Activated T-helper 1 cell treated with Interleukin-2 at 50 U/mL for 16 hours (primary cell): Measurements from ENCODE around the gene NAALAD2.
"Not testable (repeated sequence)": the region's sequence is repeated elsewhere in the genome, so short reads cannot be mapped to it uniquely, and the experiment has no call there.

Source experiments
- DNase-seq: peaks from one replicate; pipeline ENCODE4 v3.0.0-alpha.2; 2020; ENCODE audit warnings: low read depth

Gene NAALAD2

DNA sequence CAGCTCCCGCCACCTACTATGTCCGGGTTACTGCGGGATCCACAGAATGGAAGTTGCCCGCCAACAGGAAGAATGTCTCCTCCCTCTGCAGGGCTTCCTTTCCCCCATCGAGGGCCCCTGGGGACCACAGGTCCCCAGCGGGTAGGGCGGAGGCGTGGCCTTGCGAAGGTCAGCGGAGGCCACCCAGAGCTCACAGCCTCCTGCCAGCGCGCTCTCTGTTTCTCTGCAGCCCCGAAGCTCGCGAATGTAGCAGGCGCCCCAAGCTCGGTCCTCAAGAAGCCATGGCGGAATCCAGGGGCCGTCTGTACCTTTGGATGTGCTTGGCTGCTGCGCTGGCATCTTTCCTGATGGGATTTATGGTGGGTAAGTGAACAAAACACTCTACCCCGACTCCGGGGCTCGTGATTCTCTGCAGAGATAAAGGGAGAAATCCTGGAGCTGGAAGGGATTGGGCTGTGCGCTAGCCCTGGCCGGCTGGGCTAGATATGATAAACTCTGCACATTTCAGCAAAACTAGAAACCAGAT, at the start of gene NAALAD2:
Gene NAALAD2 (plus strand): TSS at position 186 of the 526 bp plus-strand sequence. CDS start 96 bp downstream, at position 282.
- no peak for DNase-seq

GRCh38 chr11:90085650-90086049, 48.8 kb upstream of the NAALAD2 start, which contains the start of gene UBTFL1:
TSS of gene UBTFL1 (plus strand) at chr11:90085950. CDS start at chr11:90085950, 0 bp downstream.
- not testable (repeated sequence) for DNase-seq

GRCh38 chr11:90088731-90089130, 45.7 kb upstream of the NAALAD2 start:
- not testable (repeated sequence) for DNase-seq

DNA sequence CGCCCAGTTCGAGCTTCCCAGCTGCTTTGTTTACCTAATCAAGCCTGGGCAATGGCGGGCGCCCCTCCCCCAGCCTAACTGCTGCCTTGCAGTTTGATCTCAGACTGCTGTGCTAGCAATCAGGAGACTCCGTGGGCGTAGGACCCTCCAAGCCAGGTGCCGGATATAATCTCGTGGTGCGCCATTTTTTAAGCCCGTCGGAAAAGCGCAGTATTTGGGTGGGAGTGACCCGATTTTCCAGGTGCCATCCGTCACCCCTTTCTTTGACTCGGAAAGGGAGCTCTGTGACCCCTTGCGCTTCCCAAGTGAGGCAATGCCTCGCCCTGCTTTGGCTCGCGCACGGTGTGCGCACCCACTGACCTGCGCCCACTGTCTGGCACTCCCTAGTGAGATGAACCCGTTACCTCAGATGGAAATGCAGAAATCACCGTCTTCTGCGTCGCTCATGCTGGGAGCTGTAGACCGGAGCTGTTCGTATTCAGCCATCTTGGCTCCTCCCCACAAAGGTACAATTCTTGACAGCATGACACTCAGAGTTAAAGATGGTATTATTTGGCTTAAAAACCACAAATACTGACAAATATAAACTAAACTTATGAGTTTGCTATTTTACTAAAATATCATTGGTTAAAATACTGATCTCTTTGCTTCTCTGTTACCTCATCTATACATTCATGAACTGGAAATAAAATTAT, 39.1 kb upstream of the NAALAD2 start:
- not testable (repeated sequence) for DNase-seq

- DNase-seq: not testable (repeated sequence)
These were observed 36.2 kb upstream of the NAALAD2 start for GRCh38 chr11:90098261-90098660.

GRCh38 chr11:90100431-90100830, 34.0 kb upstream of the NAALAD2 start:
- DNase-seq: no peak

GRCh38 chr11:90113541-90113940, 20.9 kb upstream of the NAALAD2 start:
- DNase-seq: no peak

- DNase-seq: no peak
These were observed 14.3 kb upstream of the NAALAD2 start for GRCh38 chr11:90120191-90120590.

DNA sequence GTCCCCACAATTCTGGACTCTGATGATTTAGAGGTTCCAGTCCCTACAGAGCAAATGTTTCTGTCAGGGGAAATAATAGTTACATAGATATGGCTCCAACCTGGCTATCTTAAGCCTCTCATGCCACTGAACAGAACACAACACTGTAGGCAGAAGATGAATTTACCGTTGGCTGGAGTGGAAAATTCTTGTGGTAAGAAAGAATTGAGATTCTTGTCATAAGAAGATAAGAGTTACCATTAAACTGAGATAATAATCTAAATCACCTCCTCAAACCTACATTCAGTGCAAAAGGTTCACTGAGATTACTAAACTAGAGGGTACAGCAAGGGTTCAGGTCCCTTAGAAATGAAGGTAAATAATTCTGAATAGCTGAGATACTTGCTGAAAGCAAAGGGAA, 10.1 kb upstream of the NAALAD2 start:
- DNase-seq: no peak

- no peak for DNase-seq
These were observed 9.5 kb upstream of the NAALAD2 start for GRCh38 chr11:90124946-90125345.

DNA sequence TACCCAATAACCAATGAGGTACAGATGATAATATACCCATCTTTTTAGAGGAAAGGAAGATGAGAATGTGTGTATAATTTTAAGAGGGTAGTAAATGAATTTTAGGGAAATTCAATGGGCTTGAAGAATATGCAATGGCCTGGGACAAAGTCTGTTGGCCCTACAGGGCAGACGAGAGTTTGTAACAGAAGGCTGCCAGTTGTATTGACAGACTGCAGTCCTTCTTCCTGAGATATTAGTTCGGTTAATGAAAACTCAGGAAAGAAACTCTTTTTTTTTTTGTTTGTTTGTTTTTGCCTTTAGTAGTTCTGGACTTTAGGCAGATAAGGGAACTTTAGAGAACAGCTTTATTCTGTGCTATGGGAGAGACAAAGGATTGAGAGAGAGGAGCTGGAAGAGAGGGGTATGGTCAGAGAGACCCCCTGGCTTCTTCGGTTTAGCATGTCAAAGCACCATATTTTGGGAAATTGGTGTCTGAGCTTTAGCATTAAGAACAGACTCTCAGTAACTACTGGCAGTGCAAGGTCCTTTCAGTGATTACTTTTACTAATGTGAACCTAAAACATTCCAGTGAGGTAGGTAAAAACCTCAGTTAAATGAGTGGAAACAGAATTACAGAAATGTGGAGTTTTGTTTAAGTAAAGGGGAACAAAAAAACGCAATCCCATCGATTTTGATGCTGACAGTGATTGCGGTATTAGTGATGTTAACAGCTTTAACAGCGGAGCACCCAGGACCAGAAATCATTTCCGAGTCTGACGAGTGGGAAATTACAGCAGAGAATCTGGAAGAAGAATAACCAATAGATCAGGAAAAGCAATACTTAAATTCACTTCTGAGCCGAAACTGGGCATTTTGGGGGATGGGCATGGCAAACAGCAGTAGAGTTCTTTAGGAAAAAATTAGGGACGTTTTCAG, 644 bp upstream of the NAALAD2 start:
- DNase-seq: no peak

GRCh38 chr11:90135016-90135415, 553 bp downstream of the NAALAD2 start:
- no peak for DNase-seq

DNA sequence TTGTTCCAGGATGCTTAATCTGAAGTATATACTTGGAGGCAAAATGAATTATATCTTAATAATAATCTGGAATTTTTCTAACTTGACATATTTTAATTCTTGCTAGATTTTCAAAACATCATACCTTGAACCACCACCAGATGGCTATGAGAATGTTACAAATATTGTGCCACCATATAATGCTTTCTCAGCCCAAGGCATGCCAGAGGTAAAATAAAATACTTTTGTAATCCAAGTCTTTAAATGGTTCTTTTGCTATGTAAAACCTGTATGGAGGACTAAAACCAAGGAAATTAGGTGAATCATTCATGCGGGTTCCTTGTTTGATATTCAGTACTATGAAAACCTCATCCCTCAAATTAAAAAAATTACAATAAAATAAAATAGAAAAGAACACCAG, 14.4 kb downstream of the NAALAD2 start:
- no peak for DNase-seq

DNA sequence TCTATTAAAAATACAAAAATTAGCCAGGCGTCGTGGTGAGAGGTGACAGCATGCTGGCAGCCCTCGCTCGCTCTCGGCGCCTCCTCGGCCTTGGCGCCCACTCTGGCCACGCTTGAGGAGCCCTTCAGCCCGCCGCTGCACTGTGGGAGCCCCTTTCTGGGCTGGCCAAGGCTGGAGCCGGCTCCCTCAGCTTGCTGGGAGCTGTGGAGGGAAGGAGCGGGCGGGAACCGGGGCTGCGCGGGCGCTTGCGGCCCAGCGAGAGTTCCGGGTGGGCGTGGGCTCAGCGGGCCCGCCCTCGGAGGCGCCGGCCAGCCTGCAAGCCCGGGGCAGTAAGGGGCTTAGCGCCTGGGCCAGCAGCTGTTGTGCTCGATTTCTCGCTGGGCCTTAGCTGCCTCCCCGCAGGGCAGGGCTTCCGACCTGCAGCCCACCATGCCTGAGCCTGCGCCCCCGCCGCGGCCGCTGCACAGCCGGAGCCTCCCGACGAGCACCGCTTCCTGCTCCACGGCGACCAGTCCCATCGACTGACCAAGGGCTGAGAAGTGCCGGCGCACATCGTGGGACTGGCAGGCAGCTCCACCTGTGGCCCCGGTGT, 32.6 kb downstream of the NAALAD2 start:
- not testable (repeated sequence) for DNase-seq

DNA sequence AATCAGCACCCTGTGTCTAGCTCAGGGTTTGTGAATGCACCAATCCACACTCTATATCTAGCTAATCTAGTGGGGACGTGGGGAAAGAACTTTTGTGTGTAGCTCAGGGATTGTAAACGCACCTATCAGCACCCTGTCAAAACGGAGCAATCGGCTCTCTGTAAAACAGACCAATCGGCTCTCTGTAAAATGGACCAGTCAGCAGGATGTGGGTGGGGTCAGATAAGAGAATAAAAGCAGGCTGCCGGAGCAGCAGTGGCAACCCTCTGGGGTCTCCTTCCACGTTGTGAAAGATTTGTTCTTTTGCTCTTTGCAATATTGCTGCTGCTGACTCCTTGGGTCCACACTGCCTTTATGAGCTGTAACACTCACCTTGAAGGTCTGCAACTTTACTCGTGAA, 33.2 kb downstream of the NAALAD2 start:
- DNase-seq: not testable (repeated sequence)

DNA sequence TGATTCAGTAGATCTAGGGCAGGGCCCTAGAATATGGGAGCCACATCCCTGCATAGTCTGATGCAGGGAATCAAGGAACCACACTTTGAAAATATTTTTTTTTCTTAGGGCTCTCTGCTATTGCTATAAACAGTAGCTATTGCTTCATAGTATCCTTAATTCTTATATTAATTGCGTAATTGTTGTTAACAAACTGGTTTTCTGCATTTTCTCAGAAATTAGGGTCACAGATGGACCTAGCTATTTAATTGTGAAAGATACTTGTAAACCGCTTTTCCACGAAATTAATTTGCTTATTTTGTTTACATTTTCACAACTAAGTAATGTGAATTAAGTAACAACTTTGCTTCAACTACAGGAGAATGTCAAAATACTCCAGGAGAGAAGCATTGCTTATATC, 34.1 kb downstream of the NAALAD2 start:
- no peak for DNase-seq

DNA sequence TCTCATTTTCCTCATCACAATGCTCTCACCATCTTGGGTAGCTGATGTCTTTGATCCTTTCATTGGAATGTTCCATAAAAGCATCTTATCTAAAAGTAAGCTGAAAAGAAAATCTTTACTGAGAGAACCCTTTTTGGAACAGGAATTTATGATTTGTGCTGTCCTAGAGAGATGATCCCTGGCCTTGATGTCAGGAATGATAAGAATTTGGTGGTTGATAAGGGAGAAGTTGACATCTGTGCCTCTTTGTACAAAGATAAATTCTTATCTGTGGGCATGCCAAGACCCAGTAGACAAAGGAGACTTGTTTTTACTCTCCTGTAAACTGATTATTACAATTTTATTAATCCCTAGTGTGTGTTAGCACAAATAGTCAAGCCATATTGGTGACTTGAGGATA, 36.9 kb downstream of the NAALAD2 start:
- no peak for DNase-seq

DNA sequence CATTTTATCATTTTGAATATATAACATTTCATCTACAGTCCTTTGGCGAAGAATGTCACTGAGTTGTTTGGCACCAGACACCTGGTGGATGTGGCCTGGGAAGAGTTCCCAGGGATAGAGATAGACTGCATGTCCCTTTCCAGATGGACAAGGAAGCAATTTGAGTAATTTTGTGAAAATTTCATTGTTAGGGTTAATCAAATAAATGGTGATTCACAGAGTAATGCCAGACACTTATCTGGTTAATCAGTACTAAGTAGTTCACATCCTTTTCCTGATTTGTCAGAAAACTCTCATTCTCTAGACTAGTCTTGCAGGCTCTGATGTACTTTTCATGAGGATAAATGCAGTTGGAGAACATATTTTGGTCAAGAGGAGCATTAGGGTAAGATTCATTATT, 41.6 kb downstream of the NAALAD2 start:
- no peak for DNase-seq

GRCh38 chr11:90178751-90179150, 44.3 kb downstream of the NAALAD2 start:
- DNase-seq: no peak

GRCh38 chr11:90179923-90180322, 45.5 kb downstream of the NAALAD2 start:
- no peak for DNase-seq

- DNase-seq: no peak
These were observed 53.4 kb downstream of the NAALAD2 start for GRCh38 chr11:90187839-90188238.

DNA sequence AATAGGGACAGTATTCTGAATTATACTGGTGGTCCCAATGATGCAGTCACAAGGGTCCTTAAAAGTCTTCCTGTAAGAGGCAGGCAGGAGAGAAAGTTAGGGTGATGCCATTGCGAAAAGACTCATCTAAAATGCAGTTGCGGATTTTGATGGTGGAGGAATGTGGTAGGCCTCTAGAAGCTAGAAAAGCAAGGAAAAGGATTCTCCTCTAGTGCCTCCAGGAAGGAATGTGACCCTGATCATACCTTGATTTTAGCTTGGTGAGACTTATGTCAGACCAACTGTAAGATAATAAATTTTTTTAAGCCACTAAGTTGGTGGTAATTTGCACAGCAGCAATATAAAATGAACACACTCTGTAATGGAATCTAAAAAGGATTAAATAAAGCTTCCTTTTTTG, 54.5 kb downstream of the NAALAD2 start:
- no peak for DNase-seq
